ENCODE data around the gene TGFBR1. TPM values are rescaled to one million over a fixed set of nuclear protein-coding genes. Genes with fewer than 3 reads are reported as not detected.

Gene TGFBR1
- total RNA-seq, 1 donor from 2014 or later, result 207 TPM

DNA sequence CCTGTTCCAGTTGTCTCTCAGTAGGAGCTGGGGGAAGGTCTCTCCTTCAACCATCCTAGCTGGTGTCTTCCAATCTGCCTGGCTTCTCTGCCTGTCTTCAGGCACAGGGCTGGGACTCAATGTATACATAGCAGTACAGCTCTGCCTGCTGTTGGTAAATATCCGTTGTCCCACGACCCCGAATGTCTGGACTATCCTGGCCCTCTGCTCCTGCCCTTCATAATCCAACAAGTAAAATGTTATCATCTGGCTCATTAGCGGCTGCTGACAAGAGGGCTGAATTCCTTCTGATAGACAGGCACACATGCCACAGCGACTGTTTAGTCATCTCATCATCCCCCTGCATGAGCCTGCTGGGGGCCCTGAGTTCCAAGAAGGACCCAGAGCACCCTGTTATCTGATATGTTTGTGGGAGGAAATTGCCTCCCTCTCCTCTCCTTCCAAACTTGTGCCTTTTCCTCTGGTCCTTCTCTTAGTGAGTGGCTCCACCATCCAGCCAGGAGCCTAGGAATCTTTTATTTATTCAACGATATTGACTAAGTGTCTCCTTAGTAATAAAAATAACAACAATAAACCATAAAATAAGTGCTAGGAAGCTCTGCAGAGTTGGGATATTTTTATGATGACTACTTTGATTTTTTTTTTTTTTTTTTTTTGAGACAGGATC, 29.5 kb upstream of the TGFBR1 start:
- no peak overlapping the region for H3K27ac Mint-ChIP-seq (ENCODE audit: unreplicated experiment)
- H3K4me1 Mint-ChIP-seq (ENCODE audit: low read depth, unreplicated experiment), result peaks cover 7% of the 10 kb centered on the region
- H3K36me3 Mint-ChIP-seq (ENCODE audit: unreplicated experiment), result no peaks in the 10 kb centered on the region
- DNase-seq, result no peak
- no peaks in the 10 kb centered on the region for H3K27me3 Mint-ChIP-seq (ENCODE audit: unreplicated experiment)
- H3K9me3 Mint-ChIP-seq (ENCODE audit: unreplicated experiment), result peaks cover 2% of the 10 kb centered on the region
- no peak overlapping the region for H3K4me3 Mint-ChIP-seq (ENCODE audit: unreplicated experiment)
- no peak for TF ChIP-seq CTCF (IDR thresholded peaks at IDR 0.05; ENCODE audit: partially characterized antibody, unreplicated experiment)

- Mint-ChIP-seq H3K36me3 (ENCODE audit: unreplicated experiment) (no peaks in the 10 kb centered on the region), H3K4me1 (ENCODE audit: low read depth, unreplicated experiment) (peaks cover 7% of the 10 kb centered on the region), H3K27ac (ENCODE audit: unreplicated experiment) (no peak overlapping the region), H3K27me3 (ENCODE audit: unreplicated experiment) (no peaks in the 10 kb centered on the region), H3K9me3 (ENCODE audit: unreplicated experiment) (peaks cover 2% of the 10 kb centered on the region), H3K4me3 (ENCODE audit: unreplicated experiment) (no peak overlapping the region)
- TF ChIP-seq CTCF (IDR thresholded peaks at IDR 0.05; ENCODE audit: partially characterized antibody, unreplicated experiment), result no peak
- DNase-seq, result no peak
These were observed 28.9 kb upstream of the TGFBR1 start for GRCh38 chr9:99076030-99076429.

GRCh38 chr9:99076483-99077171, 28.3 kb upstream of the TGFBR1 start:
- Mint-ChIP-seq H3K9me3 (ENCODE audit: unreplicated experiment) (peaks cover 2% of the 10 kb centered on the region), H3K27ac (ENCODE audit: unreplicated experiment) (no peak overlapping the region), H3K4me3 (ENCODE audit: unreplicated experiment) (no peak overlapping the region), H3K4me1 (ENCODE audit: low read depth, unreplicated experiment) (peaks cover 7% of the 10 kb centered on the region), H3K36me3 (ENCODE audit: unreplicated experiment) (no peaks in the 10 kb centered on the region), H3K27me3 (ENCODE audit: unreplicated experiment) (peaks cover 1% of the 10 kb centered on the region)
- no peak for TF ChIP-seq CTCF (IDR thresholded peaks at IDR 0.05; ENCODE audit: partially characterized antibody, unreplicated experiment)
- no peak for DNase-seq

GRCh38 chr9:99078717-99079116, 26.2 kb upstream of the TGFBR1 start:
- no peaks in the 10 kb centered on the region for H3K36me3 Mint-ChIP-seq (ENCODE audit: unreplicated experiment)
- DNase-seq, result no peak
- no peak for TF ChIP-seq CTCF (IDR thresholded peaks at IDR 0.05; ENCODE audit: partially characterized antibody, unreplicated experiment)
- peaks cover 2% of the 10 kb centered on the region for H3K9me3 Mint-ChIP-seq (ENCODE audit: unreplicated experiment)
- peaks cover 7% of the 10 kb centered on the region for H3K4me1 Mint-ChIP-seq (ENCODE audit: low read depth, unreplicated experiment)
- H3K27ac Mint-ChIP-seq (ENCODE audit: unreplicated experiment), result no peak overlapping the region
- no peak overlapping the region for H3K4me3 Mint-ChIP-seq (ENCODE audit: unreplicated experiment)
- peaks cover 2% of the 10 kb centered on the region for H3K27me3 Mint-ChIP-seq (ENCODE audit: unreplicated experiment)

DNA sequence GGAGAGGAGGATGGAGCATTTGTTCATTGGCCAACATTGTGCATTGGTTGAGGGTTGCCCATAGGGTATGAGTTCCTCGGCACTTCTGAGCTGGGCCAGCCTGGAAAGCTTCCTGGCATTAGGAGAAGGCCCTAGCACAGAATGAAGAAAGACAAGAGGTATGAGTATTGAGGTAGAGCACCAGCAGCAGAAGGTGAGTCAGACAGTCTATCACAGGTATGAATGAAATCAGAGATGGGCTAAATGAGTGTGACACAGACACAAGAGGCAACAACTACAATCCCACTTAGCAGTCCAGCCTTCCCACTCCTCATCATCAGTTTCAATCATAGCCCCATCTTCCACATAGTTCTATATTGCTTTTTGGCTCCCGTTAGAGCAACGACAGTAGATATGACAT, 25.4 kb upstream of the TGFBR1 start:
- Mint-ChIP-seq H3K36me3 (ENCODE audit: unreplicated experiment) (no peaks in the 10 kb centered on the region), H3K4me3 (ENCODE audit: unreplicated experiment) (no peak overlapping the region)
- DNase-seq, result no peak

More for the DNA sequence above, 25.4 kb upstream of the TGFBR1 start:
- no peak for TF ChIP-seq CTCF (IDR thresholded peaks at IDR 0.05; ENCODE audit: partially characterized antibody, unreplicated experiment)
- no peaks in the 10 kb centered on the region for H3K9me3 Mint-ChIP-seq (ENCODE audit: unreplicated experiment)
- H3K27ac Mint-ChIP-seq (ENCODE audit: unreplicated experiment), result no peak overlapping the region
- H3K4me1 Mint-ChIP-seq (ENCODE audit: low read depth, unreplicated experiment), result peaks cover 7% of the 10 kb centered on the region
- H3K27me3 Mint-ChIP-seq (ENCODE audit: unreplicated experiment), result peaks cover 2% of the 10 kb centered on the region

All from glutamatergic neuron (in vitro differentiated cells).